ENCODE results near the gene AGER. TPM values are rescaled to one million over a fixed set of nuclear protein-coding genes. Genes with fewer than 3 reads are reported as not detected.

AGER gene
- total and polyA plus RNA-seq, 8 donors: 68.0 to 616 (median 93.8) TPM

GRCh38 chr6:32223258-32224235, 39.5 kb upstream of the AGER start, which contains the start of gene NOTCH4:
Gene NOTCH4 (minus strand): TSS chr6:32224067. CDS start chr6:32223928, 139 bp downstream.
- H3K4me3 ChIP-seq: peak within 1 kb of the TSS in 1 of 2 donors; percentile 37
- H3K9me3 ChIP-seq: no peaks in the 10 kb centered on the region
- peaks cover 0 to 7% of the 10 kb centered on the region in 2 donors for H3K27me3 ChIP-seq
- peaks cover 0 to 4% of the 10 kb centered on the region in 2 donors for H3K36me3 ChIP-seq
- H3K4me1 ChIP-seq: peaks cover 0 to 5% of the 10 kb centered on the region in 2 donors
- peak within 1 kb of the TSS; percentile 49 to 65 for H3K27ac ChIP-seq
- ATAC-seq: peak; percentile 29
- no peak for TF ChIP-seq CTCF (IDR thresholded peaks at IDR 0.05)
- intact Hi-C loops (cut with DNase I): no loop called here
- no peak for DNase-seq

GRCh38 chr6:32222333-32223230, 38.5 kb upstream of the AGER start:
- H3K36me3 ChIP-seq: peaks cover 0 to 4% of the 10 kb centered on the region in 2 donors
- ATAC-seq: no peak
- peak overlapping the region in 1 of 2 donors; percentile 37 for H3K4me3 ChIP-seq
- intact Hi-C loops (cut with DNase I): no loop called here
- H3K4me1 ChIP-seq: peaks cover 0 to 5% of the 10 kb centered on the region in 2 donors
- no peak for TF ChIP-seq CTCF (IDR thresholded peaks at IDR 0.05)
- no peak for DNase-seq
- H3K27me3 ChIP-seq: peaks cover 0 to 7% of the 10 kb centered on the region in 2 donors
- H3K27ac ChIP-seq: peak overlapping the region; percentile 5 to 19
- H3K9me3 ChIP-seq: no peaks in the 10 kb centered on the region

GRCh38 chr6:32220021-32220420, 36.0 kb upstream of the AGER start:
- no peak overlapping the region for H3K27ac ChIP-seq
- no peak overlapping the region for H3K4me3 ChIP-seq
- intact Hi-C loops (cut with DNase I): no loop called here
- TF ChIP-seq CTCF (IDR thresholded peaks at IDR 0.05): no peak
- peaks cover 0 to 5% of the 10 kb centered on the region in 2 donors for H3K4me1 ChIP-seq
- H3K9me3 ChIP-seq: no peaks in the 10 kb centered on the region
- H3K36me3 ChIP-seq: peaks cover 0 to 4% of the 10 kb centered on the region in 2 donors
- no peak for DNase-seq
- no peak for ATAC-seq
- H3K27me3 ChIP-seq: peaks cover 0 to 7% of the 10 kb centered on the region in 2 donors

- ATAC-seq (no peak), DNase-seq (no peak)
- intact Hi-C loops (cut with DNase I): no loop called here
- Histone ChIP-seq H3K27me3 (peaks cover 0 to 7% of the 10 kb centered on the region in 2 donors), H3K9me3 (no peaks in the 10 kb centered on the region), H3K27ac (no peak overlapping the region), H3K36me3 (peaks cover 0 to 10% of the 10 kb centered on the region in 2 donors), H3K4me1 (peaks cover 0 to 5% of the 10 kb centered on the region in 2 donors), H3K4me3 (no peak overlapping the region)
- no peak for TF ChIP-seq CTCF (IDR thresholded peaks at IDR 0.05)
Observed at GRCh38 chr6:32218167-32218566, 34.1 kb upstream of the AGER start.
